Measurements from ENCODE around the gene KCNQ1. TPM values are rescaled to one million over a fixed set of nuclear protein-coding genes. Genes with fewer than 3 reads are reported as not detected.

The KCNQ1 gene
- total RNA-seq, 2 experiments from 2014 or later: 9.1 to 10.9 TPM

DNA sequence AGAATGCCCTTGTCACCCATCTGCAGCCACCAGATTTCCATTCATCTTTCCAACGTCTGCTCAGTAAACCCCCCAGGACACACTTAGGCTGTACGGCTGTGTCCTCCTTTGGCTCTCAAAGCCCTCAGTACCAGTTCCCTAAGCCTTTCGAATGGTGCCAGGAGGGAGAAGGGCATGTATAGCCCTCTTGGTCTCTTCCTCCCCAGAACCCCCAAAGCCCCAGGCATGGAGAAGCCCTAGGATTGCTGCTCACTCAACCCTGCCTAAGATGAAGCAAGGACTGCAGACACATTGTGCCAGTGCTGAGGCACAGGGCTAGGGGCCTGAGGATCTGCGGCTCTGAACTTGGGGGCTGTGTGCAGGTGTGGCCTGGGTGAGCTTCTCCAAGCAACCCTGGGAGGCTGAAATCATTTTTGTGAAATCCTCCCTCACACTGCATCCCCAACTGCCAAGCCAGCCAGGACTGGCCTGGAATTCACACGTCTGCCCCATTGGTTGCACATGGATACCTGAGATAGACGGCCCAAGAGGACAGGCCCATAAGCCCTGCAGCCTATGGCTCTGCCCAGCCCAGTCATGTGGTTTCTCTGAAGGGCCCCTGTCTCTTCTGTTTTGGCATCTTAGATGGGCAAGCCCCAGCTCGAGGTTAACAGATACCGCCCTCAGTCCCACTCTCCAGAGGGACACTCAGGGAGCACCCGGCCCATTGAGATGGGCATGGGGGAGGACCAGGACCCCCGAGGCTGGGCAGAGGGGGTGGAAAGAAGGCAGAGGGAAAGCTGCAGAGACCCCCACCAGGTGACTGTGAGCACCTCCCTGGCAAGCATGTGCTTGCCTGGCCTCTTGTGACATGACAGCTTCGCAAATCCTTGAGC, 221.0 kb downstream of the KCNQ1 start:
- ATAC-seq (no peak), DNase-seq (no peak)
- Mint-ChIP-seq H3K4me3 (no peak overlapping the region), H3K36me3 (ENCODE audit: low read depth) (no peaks in the 10 kb centered on the region), H3K9me3 (ENCODE audit: low read depth) (no peaks in the 10 kb centered on the region), H3K27me3 (no peaks in the 10 kb centered on the region), H3K4me1 (no peaks in the 10 kb centered on the region), H3K27ac (no peak overlapping the region)
- intact Hi-C loops (cut with DNase I, micrococcal nuclease): no loop called here
- ChIA-PET POLR2A (no interaction called here), CTCF (interaction anchor here (0.6 to 0.7 kb wide), 3 partner anchors 118 to 400 kb away, joined by 3 read pairs; no protein-coding TSS in a partner anchor)

GRCh38 chr11:2666401-2666741, 221.6 kb downstream of the KCNQ1 start:
- DNase-seq: no peak
- CTCF ChIA-PET: interaction anchor here (0.7 kb wide), 1 partner anchor 119 kb away, joined by 3 read pairs; no protein-coding TSS in a partner anchor
- no peaks in the 10 kb centered on the region for H3K9me3 Mint-ChIP-seq (ENCODE audit: low read depth)
- intact Hi-C loops (cut with DNase I, micrococcal nuclease): no loop called here
- H3K27ac Mint-ChIP-seq: no peak overlapping the region
- no peak overlapping the region for H3K4me3 Mint-ChIP-seq
- H3K36me3 Mint-ChIP-seq (ENCODE audit: low read depth): no peaks in the 10 kb centered on the region
- H3K27me3 Mint-ChIP-seq: no peaks in the 10 kb centered on the region
- no peak for ATAC-seq
- H3K4me1 Mint-ChIP-seq: no peaks in the 10 kb centered on the region
- POLR2A ChIA-PET: no interaction called here

DNA sequence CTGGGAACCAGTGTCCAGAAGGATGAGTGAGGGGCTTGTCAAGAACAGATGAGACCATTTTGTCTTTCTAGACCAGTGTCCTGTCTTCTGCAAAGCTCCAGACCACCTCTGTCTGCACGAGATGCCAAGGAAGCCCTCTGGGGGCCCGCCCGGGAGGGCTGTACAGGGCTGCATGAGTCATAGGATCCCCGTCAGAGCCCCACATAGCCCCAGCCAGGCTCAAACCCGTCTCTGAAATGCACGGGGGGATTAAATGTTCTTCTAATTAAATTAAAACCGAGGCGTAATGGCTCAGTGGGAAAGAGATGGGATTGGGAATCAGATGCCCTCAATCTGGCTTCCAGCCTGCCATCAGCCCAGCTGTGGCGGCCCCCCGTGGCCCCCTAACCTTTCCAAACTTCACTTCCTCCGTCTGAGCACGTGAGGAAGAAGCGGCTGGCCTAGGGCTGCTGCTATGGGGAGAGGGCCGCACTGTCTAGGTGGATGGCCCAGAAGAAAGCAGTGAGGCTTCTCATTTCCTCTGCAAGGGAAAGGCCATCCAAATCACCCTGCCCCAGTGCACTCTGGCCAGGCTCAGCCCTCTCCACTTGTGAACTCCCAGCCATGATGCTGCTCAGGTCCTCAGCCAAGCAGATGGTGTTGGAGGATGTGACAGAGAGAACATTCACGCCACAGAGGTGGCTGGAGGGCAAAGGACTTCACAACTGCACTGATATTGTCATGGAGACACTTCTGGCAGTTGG, 222.2 kb downstream of the KCNQ1 start:
- Mint-ChIP-seq H3K27me3 (no peaks in the 10 kb centered on the region), H3K9me3 (ENCODE audit: low read depth) (no peaks in the 10 kb centered on the region), H3K4me3 (no peak overlapping the region), H3K36me3 (ENCODE audit: low read depth) (no peaks in the 10 kb centered on the region), H3K27ac (no peak overlapping the region), H3K4me1 (no peaks in the 10 kb centered on the region)
- ATAC-seq (no peak), DNase-seq (no peak)
- intact Hi-C loops (cut with DNase I, micrococcal nuclease): no loop called here
- ChIA-PET POLR2A (no interaction called here), CTCF (no interaction called here)

- no peak overlapping the region for H3K27ac Mint-ChIP-seq
- ATAC-seq (no peak), DNase-seq (no peak)
- CTCF ChIA-PET: no interaction called here
- H3K36me3 Mint-ChIP-seq (ENCODE audit: low read depth): no peaks in the 10 kb centered on the region
- H3K9me3 Mint-ChIP-seq (ENCODE audit: low read depth): no peaks in the 10 kb centered on the region
- no peaks in the 10 kb centered on the region for H3K4me1 Mint-ChIP-seq
- intact Hi-C loops (cut with DNase I, micrococcal nuclease): no loop called here
- H3K27me3 Mint-ChIP-seq: no peaks in the 10 kb centered on the region
- no peak overlapping the region for H3K4me3 Mint-ChIP-seq
- POLR2A ChIA-PET: no interaction called here
These were observed 223.1 kb downstream of the KCNQ1 start for GRCh38 chr11:2667940-2668339.

GRCh38 chr11:2668876-2669275, 224.1 kb downstream of the KCNQ1 start:
- ChIA-PET CTCF (no interaction called here), POLR2A (no interaction called here)
- Mint-ChIP-seq H3K9me3 (ENCODE audit: low read depth) (no peaks in the 10 kb centered on the region), H3K36me3 (ENCODE audit: low read depth) (no peaks in the 10 kb centered on the region), H3K27me3 (no peaks in the 10 kb centered on the region), H3K27ac (no peak overlapping the region), H3K4me3 (no peak overlapping the region), H3K4me1 (no peaks in the 10 kb centered on the region)
- intact Hi-C loops (cut with DNase I, micrococcal nuclease): no loop called here
- no peak for ATAC-seq
- no peak for DNase-seq

GRCh38 chr11:2669634-2670469, 225.0 kb downstream of the KCNQ1 start:
- ChIA-PET CTCF (interaction anchor here (0.6 kb wide), 1 partner anchor 200 kb away, joined by 3 read pairs; no protein-coding TSS in a partner anchor), POLR2A (no interaction called here)
- intact Hi-C loops (cut with DNase I, micrococcal nuclease): no loop called here
- no peak for ATAC-seq
- no peak overlapping the region for H3K27ac Mint-ChIP-seq
- H3K27me3 Mint-ChIP-seq: no peaks in the 10 kb centered on the region
- no peaks in the 10 kb centered on the region for H3K9me3 Mint-ChIP-seq (ENCODE audit: low read depth)
- H3K4me3 Mint-ChIP-seq: no peak overlapping the region
- no peak for DNase-seq
- H3K36me3 Mint-ChIP-seq (ENCODE audit: low read depth): no peaks in the 10 kb centered on the region
- no peaks in the 10 kb centered on the region for H3K4me1 Mint-ChIP-seq

DNA sequence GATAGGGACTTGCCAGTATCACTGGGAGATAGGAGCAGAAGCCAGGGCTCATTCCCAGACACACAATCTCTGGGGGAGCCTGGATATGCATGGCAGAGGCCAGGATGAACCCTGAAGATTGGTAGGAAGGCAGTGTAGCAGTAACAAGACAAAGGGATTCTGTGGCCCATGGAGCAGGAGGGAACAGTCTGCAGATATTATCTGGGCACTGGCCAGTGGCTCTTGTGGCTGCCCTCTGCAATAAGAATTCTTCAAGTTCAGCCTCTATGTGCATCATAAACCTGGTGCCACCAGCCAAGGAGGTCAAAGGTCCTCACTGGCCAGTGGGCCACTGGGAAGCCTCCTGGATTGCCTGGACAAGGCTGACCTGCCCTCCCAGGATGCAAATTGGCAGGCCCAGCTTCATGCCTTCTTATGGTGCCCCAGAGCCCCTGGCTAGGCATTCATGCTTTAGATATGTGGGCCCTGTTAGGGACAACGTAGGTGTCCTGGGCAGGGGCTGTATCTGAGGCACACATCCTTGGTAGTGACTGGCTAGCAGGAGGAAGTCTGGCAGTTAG, 225.8 kb downstream of the KCNQ1 start:
- Mint-ChIP-seq H3K36me3 (ENCODE audit: low read depth) (no peaks in the 10 kb centered on the region), H3K4me1 (no peaks in the 10 kb centered on the region), H3K27me3 (no peaks in the 10 kb centered on the region), H3K27ac (no peak overlapping the region), H3K9me3 (ENCODE audit: low read depth) (no peaks in the 10 kb centered on the region), H3K4me3 (no peak overlapping the region)
- ChIA-PET CTCF (no interaction called here), POLR2A (no interaction called here)
- DNase-seq (no peak), ATAC-seq (no peak)
- intact Hi-C loops (cut with DNase I, micrococcal nuclease): no loop called here

DNA sequence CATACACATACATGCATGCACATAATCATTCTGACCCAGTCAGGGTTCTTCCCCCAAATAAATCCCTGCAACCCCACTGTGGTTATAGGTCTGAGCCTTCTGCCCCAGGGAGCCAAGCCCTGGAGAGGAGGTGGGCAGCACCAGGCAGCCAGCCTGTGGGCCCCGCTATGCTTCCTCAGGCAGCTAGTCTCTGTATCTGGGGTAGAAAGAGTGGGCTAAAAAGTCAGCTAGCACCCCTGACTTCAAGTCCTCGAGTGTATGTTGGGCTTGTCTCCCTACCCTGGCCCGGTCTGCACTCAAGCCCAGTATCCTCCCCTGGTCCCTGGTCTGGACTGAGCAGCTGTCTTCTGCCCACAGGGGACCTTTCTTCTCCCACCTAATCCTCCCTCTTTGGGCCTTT, 226.9 kb downstream of the KCNQ1 start:
- ATAC-seq (no peak), DNase-seq (no peak)
- Mint-ChIP-seq H3K4me3 (no peak overlapping the region), H3K9me3 (ENCODE audit: low read depth) (no peaks in the 10 kb centered on the region), H3K36me3 (ENCODE audit: low read depth) (no peaks in the 10 kb centered on the region), H3K27me3 (no peaks in the 10 kb centered on the region), H3K4me1 (no peaks in the 10 kb centered on the region), H3K27ac (no peak overlapping the region)
- intact Hi-C loops (cut with DNase I, micrococcal nuclease): no loop called here
- CTCF ChIA-PET: interaction anchor here (0.6 to 0.7 kb wide), 2 partner anchors 83 to 208 kb away, joined by 3 read pairs; no protein-coding TSS in a partner anchor
- POLR2A ChIA-PET: no interaction called here

DNA sequence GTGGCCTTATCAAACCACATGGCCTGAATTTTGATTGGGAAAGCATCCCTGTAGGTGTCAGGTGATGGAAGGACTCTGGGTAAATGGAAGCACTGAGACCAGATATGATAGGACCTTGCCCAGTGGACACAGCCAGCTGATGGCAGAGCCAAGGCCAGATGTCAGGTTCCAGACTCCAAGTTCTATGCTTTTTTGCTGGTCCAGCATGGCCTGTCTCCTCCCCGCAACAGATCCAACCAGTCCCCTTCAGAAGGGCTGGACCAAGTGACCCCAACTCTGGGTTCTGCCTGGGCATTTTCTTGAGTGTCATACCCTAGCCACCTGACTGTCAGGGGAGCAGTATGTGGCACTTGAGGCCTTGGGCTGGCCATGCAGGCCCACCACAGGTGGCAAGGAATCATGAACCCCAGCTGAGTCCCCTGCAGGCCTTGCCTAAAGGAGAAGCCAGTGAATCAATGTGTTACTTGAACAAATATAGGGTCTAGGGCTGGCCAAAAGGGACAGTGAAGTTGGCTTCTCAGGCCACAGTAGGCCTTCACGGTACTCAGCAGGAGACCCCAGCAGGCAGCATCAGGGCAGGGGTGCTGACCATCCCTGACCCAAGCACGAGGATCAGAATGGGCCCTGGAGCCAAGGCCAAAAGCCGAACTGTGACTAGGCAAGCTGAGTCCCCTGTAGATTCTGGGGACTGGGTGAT, 227.9 kb downstream of the KCNQ1 start:
- Mint-ChIP-seq H3K9me3 (ENCODE audit: low read depth) (no peaks in the 10 kb centered on the region), H3K27me3 (no peaks in the 10 kb centered on the region), H3K36me3 (ENCODE audit: low read depth) (no peaks in the 10 kb centered on the region), H3K4me1 (no peaks in the 10 kb centered on the region), H3K4me3 (no peak overlapping the region), H3K27ac (no peak overlapping the region)
- no peak for ATAC-seq
- ChIA-PET CTCF (interaction anchor here (0.7 kb wide), 1 partner anchor 82 kb away, joined by 3 read pairs; no protein-coding TSS in a partner anchor), POLR2A (no interaction called here)
- DNase-seq: no peak
- intact Hi-C loops (cut with DNase I, micrococcal nuclease): no loop called here

DNA sequence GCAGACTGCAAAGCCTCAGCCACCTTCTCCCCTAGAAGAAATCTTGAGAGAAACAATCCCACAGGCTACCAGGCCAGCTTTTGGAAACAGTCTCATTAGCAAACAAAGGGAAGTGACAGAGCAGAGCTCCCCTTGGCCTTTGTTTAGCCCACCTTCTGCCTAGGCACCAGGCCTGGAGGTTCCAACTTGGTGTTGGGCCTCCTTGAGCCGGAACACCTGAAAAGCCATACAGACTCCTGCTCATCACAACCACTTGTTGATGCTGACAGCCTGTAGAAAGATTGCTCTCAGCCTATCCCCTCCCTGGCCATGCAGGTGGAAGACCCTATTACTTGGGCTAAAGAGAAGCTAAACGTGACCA, 228.4 kb downstream of the KCNQ1 start:
- Mint-ChIP-seq H3K27ac (no peak overlapping the region), H3K4me3 (no peak overlapping the region), H3K4me1 (no peaks in the 10 kb centered on the region), H3K36me3 (ENCODE audit: low read depth) (no peaks in the 10 kb centered on the region), H3K9me3 (ENCODE audit: low read depth) (no peaks in the 10 kb centered on the region), H3K27me3 (no peaks in the 10 kb centered on the region)
- DNase-seq: no peak
- intact Hi-C loops (cut with DNase I, micrococcal nuclease): no loop called here
- CTCF ChIA-PET: no interaction called here
- POLR2A ChIA-PET: no interaction called here
- ATAC-seq: no peak

DNA sequence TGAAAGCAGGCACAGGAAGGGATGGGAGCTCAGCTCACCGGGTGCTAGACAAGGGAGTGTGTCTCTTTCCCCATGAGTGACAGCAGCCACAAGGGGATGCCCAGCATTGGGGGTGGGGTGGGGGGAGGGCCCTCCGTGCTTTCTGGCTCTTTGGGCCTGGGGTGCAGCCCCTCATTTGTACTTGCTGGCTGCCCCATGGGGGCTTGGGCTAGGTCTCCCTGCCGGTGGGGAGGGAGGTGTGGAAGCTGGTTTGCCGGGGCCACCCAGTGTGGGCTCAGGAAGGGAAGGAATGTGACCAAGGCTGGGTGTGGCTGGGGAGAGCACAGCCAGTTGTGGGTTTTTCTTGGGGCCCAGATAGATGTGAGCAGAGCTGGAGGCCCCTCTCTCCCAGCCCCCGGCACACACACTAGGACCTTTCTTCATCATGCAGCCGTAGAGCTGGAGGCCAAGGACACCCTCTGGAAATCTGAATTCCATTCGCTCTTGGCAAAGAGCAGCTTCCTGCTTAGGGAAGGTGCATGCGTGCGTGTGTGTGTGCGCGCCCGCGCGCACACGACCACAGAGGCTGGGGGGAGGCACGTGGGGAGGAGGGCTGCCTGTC, 229.2 kb downstream of the KCNQ1 start:
- Mint-ChIP-seq H3K27ac (no peak overlapping the region), H3K36me3 (ENCODE audit: low read depth) (no peaks in the 10 kb centered on the region), H3K9me3 (ENCODE audit: low read depth) (no peaks in the 10 kb centered on the region), H3K27me3 (no peaks in the 10 kb centered on the region), H3K4me1 (no peaks in the 10 kb centered on the region), H3K4me3 (no peak overlapping the region)
- no peak for ATAC-seq
- ChIA-PET POLR2A (no interaction called here), CTCF (interaction anchor here (0.6 kb wide), 1 partner anchor 1115 kb away, joined by 3 read pairs; no protein-coding TSS in a partner anchor)
- DNase-seq: no peak
- intact Hi-C loops (cut with DNase I, micrococcal nuclease): no loop called here
